Nephron (organoid): ENCODE results near the gene FA2H.
"Not testable (repeated sequence)": the region's sequence is repeated elsewhere in the genome, so short reads cannot be mapped to it uniquely, and the experiment has no call there.

ENCODE experiments used
- H3K27ac Mint-ChIP-seq, 3 experiments: 2 replicates each; pipeline ENCODE4 v1.8.0; 2020; ENCODE audit warnings: mixed read lengths in 3 of 3, mild to moderate bottlenecking in 2 of 3, moderate library complexity in 1 of 3
- H3K27me3 Mint-ChIP-seq: 2 replicates; pipeline ENCODE4 v1.8.0; 2021; ENCODE audit warnings: low read depth, mild to moderate bottlenecking, moderate library complexity, mixed read lengths
- H3K36me3 Mint-ChIP-seq: 2 replicates; pipeline ENCODE4 v1.8.0; 2020; ENCODE audit warnings: low read depth, mixed read lengths
- H3K4me1 Mint-ChIP-seq: 2 replicates; pipeline ENCODE4 v1.8.0; 2020; ENCODE audit warnings: mixed read lengths
- H3K4me3 Mint-ChIP-seq, 3 experiments: 2 replicates each; pipeline ENCODE4 v1.8.0; 2020; ENCODE audit warnings: mild to moderate bottlenecking in 3 of 3, mixed read lengths in 3 of 3, moderate library complexity in 2 of 3
- H3K9me3 Mint-ChIP-seq: 2 replicates; pipeline ENCODE4 v1.8.0; 2020; ENCODE audit warnings: mixed read lengths
- TF ChIP-seq, protein P1 (sequence below), 3 experiments: fragments of 200-600 bp; sonication (generic); IDR thresholded peaks; one replicate each; pipeline ENCODE4 v1.5.0; 2021; ENCODE audit warnings: antibody characterized with exemption in 3 of 3; ENCODE audit not compliant: unreplicated experiment in 3 of 3

Gene FA2H

DNA sequence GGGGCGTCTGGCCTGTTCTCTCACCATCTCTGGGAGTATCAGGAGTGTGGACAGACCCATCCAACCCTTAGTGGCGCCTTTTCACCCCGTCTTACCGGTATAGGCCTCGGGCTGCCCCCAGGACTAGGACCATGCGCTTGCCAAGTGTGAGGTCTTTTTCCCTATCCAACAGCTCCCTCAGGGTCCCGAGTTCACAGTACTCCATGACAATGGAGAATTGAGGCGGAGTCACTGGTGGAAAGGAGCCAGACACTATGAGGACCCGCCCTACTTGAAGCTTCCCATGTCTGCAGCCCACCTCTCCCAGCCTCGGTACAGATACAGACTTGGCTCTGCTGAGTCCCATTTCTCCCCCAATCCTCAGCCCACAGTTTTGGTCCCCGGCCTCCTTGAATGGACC is 92.1 kb downstream of the FA2H start:
- no peaks in the 10 kb centered on the region for H3K27me3 Mint-ChIP-seq
- no peaks in the 10 kb centered on the region for H3K4me1 Mint-ChIP-seq
- H3K36me3 Mint-ChIP-seq = no peaks in the 10 kb centered on the region
- H3K9me3 Mint-ChIP-seq = no peaks in the 10 kb centered on the region
- no peak overlapping the region for H3K4me3 Mint-ChIP-seq
- no peak overlapping the region for H3K27ac Mint-ChIP-seq
- TF ChIP-seq, protein P1, sequence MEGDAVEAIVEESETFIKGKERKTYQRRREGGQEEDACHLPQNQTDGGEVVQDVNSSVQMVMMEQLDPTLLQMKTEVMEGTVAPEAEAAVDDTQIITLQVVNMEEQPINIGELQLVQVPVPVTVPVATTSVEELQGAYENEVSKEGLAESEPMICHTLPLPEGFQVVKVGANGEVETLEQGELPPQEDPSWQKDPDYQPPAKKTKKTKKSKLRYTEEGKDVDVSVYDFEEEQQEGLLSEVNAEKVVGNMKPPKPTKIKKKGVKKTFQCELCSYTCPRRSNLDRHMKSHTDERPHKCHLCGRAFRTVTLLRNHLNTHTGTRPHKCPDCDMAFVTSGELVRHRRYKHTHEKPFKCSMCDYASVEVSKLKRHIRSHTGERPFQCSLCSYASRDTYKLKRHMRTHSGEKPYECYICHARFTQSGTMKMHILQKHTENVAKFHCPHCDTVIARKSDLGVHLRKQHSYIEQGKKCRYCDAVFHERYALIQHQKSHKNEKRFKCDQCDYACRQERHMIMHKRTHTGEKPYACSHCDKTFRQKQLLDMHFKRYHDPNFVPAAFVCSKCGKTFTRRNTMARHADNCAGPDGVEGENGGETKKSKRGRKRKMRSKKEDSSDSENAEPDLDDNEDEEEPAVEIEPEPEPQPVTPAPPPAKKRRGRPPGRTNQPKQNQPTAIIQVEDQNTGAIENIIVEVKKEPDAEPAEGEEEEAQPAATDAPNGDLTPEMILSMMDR (IDR thresholded peaks at IDR 0.05; ENCODE audit: unreplicated experiment in 3 of 3) = no peak

DNA sequence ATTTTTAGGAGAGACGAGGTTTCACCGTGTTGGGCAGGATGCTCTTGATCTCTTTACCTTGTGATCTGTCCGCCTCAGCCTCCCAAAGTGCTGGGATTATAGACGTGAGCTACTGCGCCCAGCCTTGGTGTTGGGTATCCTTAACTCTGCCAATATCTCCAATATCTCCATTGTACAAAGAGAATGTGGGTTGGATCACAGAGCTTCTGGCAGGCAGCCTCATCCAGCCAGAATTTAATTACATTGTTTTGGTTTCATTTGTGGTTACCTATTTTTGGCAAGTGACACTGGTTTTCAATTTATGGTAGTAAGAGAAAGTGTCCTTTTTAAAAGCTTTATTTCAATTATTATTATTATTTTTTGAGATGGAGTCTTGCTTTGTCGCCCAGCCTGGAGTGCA is 93.9 kb downstream of the FA2H start:
- Mint-ChIP-seq H3K9me3 (no peaks in the 10 kb centered on the region), H3K27me3 (no peaks in the 10 kb centered on the region), H3K4me3 (no peak overlapping the region), H3K27ac (no peak overlapping the region), H3K4me1 (no peaks in the 10 kb centered on the region), H3K36me3 (no peaks in the 10 kb centered on the region)
- TF ChIP-seq, protein P1 (IDR thresholded peaks at IDR 0.05; ENCODE audit: unreplicated experiment in 3 of 3) = no peak

DNA sequence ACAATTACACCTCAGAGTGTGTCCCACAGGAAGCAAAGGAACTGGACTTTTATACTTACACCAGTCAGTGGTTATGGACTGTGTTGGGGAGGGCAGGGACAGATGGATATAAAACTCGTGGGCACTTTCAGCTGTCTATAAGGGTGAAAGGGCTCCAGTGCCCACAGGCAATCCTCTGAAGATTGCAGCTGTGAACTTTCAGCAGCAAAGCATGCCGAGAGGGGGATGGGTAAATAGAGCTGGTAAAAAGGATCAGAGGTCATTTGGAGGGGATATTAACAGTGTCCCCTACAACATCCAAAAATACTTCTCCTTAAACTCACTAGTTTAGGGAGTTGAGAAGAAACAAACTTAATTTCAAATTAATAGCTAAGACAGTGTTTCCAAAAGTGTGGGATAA is 94.6 kb downstream of the FA2H start:
- no peaks in the 10 kb centered on the region for H3K4me1 Mint-ChIP-seq
- TF ChIP-seq, protein P1 (IDR thresholded peaks at IDR 0.05; ENCODE audit: unreplicated experiment in 3 of 3) = no peak

GRCh38 chr16:74677868-74678267 is 96.8 kb downstream of the FA2H start:
- TF ChIP-seq, protein P1 (IDR thresholded peaks at IDR 0.05; ENCODE audit: unreplicated experiment in 3 of 3) = no peak
- Mint-ChIP-seq H3K4me1 (no peaks in the 10 kb centered on the region), H3K36me3 (no peaks in the 10 kb centered on the region)

More for the DNA sequence above, 94.6 kb downstream of the FA2H start:
- Mint-ChIP-seq H3K36me3 (no peaks in the 10 kb centered on the region), H3K9me3 (no peaks in the 10 kb centered on the region), H3K27ac (no peak overlapping the region), H3K27me3 (no peaks in the 10 kb centered on the region), H3K4me3 (no peak overlapping the region)

DNA sequence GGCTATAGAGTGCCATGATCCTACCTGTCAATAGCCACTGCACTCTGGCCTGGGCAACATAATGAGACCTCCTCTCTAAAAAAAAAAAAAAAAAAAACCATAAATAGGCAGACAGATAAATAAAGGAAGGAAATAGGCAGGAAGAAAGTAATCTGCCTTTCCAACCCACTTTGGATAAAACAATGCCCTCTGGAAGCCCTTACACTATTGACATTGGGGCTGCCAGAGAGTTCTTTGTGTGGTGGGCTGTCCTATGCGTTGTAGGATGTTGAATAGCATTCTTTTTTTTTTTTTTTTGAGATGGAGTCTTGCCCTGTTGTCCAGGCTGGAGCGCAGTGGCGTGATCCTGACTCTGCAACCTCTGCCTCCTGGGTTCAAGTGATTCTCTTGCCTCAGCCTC is 100.7 kb downstream of the FA2H start:
- Mint-ChIP-seq H3K9me3 (peaks cover 13% of the 10 kb centered on the region), H3K27me3 (peaks cover 4% of the 10 kb centered on the region), H3K36me3 (no peaks in the 10 kb centered on the region), H3K4me1 (no peaks in the 10 kb centered on the region), H3K4me3 (no peak overlapping the region), H3K27ac (no peak overlapping the region)
- TF ChIP-seq, protein P1 (IDR thresholded peaks at IDR 0.05; ENCODE audit: unreplicated experiment in 3 of 3) = no peak

More at GRCh38 chr16:74677868-74678267, 96.8 kb downstream of the FA2H start:
- H3K27ac Mint-ChIP-seq = no peak overlapping the region
- H3K9me3 Mint-ChIP-seq = peaks cover 2% of the 10 kb centered on the region
- no peak overlapping the region for H3K4me3 Mint-ChIP-seq
- peaks cover 4% of the 10 kb centered on the region for H3K27me3 Mint-ChIP-seq

DNA sequence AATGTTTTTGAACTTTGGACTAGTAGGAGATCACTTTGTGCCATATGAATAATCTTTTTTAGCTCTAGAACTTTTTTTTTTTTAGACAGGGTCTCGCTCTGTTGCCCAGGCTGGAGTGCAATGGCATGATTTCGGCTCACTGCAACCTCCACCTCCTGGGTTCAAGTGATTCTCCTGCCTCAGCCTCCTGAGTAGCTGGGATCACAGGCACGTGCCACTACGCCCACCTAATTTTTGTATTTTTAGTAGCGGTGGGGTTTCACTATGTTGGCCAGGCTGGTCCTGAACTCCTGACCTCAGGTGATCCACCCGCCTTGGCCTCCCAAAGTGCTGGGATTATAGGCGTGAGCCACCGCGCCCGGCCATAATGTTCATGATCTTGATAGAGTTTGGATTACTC is 105.7 kb downstream of the FA2H start:
- H3K9me3 Mint-ChIP-seq = peaks cover 27% of the 10 kb centered on the region
- H3K27ac Mint-ChIP-seq, H3K27me3 Mint-ChIP-seq: not testable (repeated sequence)
- H3K4me1 Mint-ChIP-seq = peaks cover 11% of the 10 kb centered on the region
- H3K36me3 Mint-ChIP-seq = peaks cover 24% of the 10 kb centered on the region
- peak overlapping the region in 1 of 3 experiments; percentile 63 for H3K4me3 Mint-ChIP-seq
